ENCODE measurements around the gene PSMB9.

GRCh38 chr6:32888576-32888975 lies 34.6 kb downstream of the PSMB9 start:
- TF ChIP-seq, protein P1, sequence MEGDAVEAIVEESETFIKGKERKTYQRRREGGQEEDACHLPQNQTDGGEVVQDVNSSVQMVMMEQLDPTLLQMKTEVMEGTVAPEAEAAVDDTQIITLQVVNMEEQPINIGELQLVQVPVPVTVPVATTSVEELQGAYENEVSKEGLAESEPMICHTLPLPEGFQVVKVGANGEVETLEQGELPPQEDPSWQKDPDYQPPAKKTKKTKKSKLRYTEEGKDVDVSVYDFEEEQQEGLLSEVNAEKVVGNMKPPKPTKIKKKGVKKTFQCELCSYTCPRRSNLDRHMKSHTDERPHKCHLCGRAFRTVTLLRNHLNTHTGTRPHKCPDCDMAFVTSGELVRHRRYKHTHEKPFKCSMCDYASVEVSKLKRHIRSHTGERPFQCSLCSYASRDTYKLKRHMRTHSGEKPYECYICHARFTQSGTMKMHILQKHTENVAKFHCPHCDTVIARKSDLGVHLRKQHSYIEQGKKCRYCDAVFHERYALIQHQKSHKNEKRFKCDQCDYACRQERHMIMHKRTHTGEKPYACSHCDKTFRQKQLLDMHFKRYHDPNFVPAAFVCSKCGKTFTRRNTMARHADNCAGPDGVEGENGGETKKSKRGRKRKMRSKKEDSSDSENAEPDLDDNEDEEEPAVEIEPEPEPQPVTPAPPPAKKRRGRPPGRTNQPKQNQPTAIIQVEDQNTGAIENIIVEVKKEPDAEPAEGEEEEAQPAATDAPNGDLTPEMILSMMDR (IDR thresholded peaks at IDR 0.05; ENCODE audit: poor library complexity) = no peak
- TF ChIP-seq EZH2phosphoT487 (IDR thresholded peaks at IDR 0.05; ENCODE audit: low read depth, severe bottlenecking, unreplicated experiment) = no peak
